ENCODE data around the gene GRK4. TPM values are rescaled to one million over a fixed set of nuclear protein-coding genes. Genes with fewer than 3 reads are reported as not detected.

GRK4 gene
- total RNA-seq, 2 donors from 2014 or later, result 7.0 to 8.2 TPM

GRCh38 chr4:2962614-2963174 lies 677 bp upstream of the GRK4 start:
- no peak for TF ChIP-seq CTCF (IDR thresholded peaks at IDR 0.05)
- H3K4me1 ChIP-seq, result peaks cover 0 to 29% of the 10 kb centered on the region in 2 donors
- no peaks in the 10 kb centered on the region for H3K27me3 ChIP-seq
- peaks cover 6% of the 10 kb centered on the region for H3K36me3 ChIP-seq
- peak overlapping the region; percentile 83 to 88 for H3K4me3 ChIP-seq
- no peaks in the 10 kb centered on the region for H3K9me3 ChIP-seq
- DNase-seq (ENCODE audit: low spot score), result no peak
- peak overlapping the region; percentile 82 to 89 for H3K27ac ChIP-seq

GRCh38 chr4:2963966-2964471 lies 648 bp downstream of the GRK4 start:
- Histone ChIP-seq H3K36me3 (no peaks in the 10 kb centered on the region), H3K4me1 (peaks cover 0 to 29% of the 10 kb centered on the region in 2 donors), H3K27ac (peak overlapping the region; percentile 82 to 89), H3K4me3 (peak overlapping the region; percentile 83 to 88), H3K27me3 (no peaks in the 10 kb centered on the region), H3K9me3 (no peaks in the 10 kb centered on the region)
- TF ChIP-seq CTCF (IDR thresholded peaks at IDR 0.05), result no peak
- no peak for DNase-seq (ENCODE audit: low spot score)

- H3K27ac ChIP-seq, result peak overlapping the region in 1 of 2 donors; percentile 82
- H3K9me3 ChIP-seq, result no peaks in the 10 kb centered on the region
Measured at GRCh38 chr4:2964706-2965258, 1.4 kb downstream of the GRK4 start.

GRCh38 chr4:2965262-2965661 lies 1.9 kb downstream of the GRK4 start:
- Histone ChIP-seq H3K4me3 (no peak overlapping the region), H3K27me3 (no peaks in the 10 kb centered on the region), H3K9me3 (no peaks in the 10 kb centered on the region), H3K36me3 (no peaks in the 10 kb centered on the region), H3K27ac (no peak overlapping the region), H3K4me1 (peaks cover 0 to 29% of the 10 kb centered on the region in 2 donors)
- no peak for TF ChIP-seq CTCF (IDR thresholded peaks at IDR 0.05)
- no peak for DNase-seq (ENCODE audit: low spot score)

More at GRCh38 chr4:2964706-2965258, 1.4 kb downstream of the GRK4 start:
- DNase-seq (ENCODE audit: low spot score), result no peak
- H3K4me3 ChIP-seq, result peak overlapping the region in 1 of 2 donors; percentile 83
- H3K36me3 ChIP-seq, result no peaks in the 10 kb centered on the region
- no peak for TF ChIP-seq CTCF (IDR thresholded peaks at IDR 0.05)
- H3K4me1 ChIP-seq, result peaks cover 0 to 29% of the 10 kb centered on the region in 2 donors
- no peaks in the 10 kb centered on the region for H3K27me3 ChIP-seq

GRCh38 chr4:2968381-2968780 lies 5.0 kb downstream of the GRK4 start:
- H3K4me1 ChIP-seq, result peaks cover 0 to 14% of the 10 kb centered on the region in 2 donors
- H3K27me3 ChIP-seq, result no peaks in the 10 kb centered on the region
- no peak overlapping the region for H3K4me3 ChIP-seq

More at GRCh38 chr4:2968381-2968780, 5.0 kb downstream of the GRK4 start:
- Histone ChIP-seq H3K27ac (no peak overlapping the region), H3K36me3 (no peaks in the 10 kb centered on the region), H3K9me3 (no peaks in the 10 kb centered on the region)
- no peak for TF ChIP-seq CTCF (IDR thresholded peaks at IDR 0.05)
- DNase-seq (ENCODE audit: low spot score), result no peak
